PC-9 (cell line): ENCODE measurements around the gene THOC6. TPM values are rescaled to one million over a fixed set of nuclear protein-coding genes. Genes with fewer than 3 reads are reported as not detected.

ENCODE experiments used
- BruUV-seq: library from RNA; stranded (reverse); fragments of 400-500 nt; replicated peaks from 2 replicates; lab custom pipeline; 2021; lab: Mats Ljungman, UMichigan
- CTCF ChIA-PET: fragments of 300-600 bp; sonication (Branson Sonifier 250); formaldehyde crosslinking; loops from one replicate; lab custom pipeline; 2022; ENCODE audit warnings: antibody characterized with exemption; lab: Charles Lee
- POLR2A ChIA-PET: fragments of 300-600 bp; sonication (Branson Sonifier 250); formaldehyde crosslinking; loops from one replicate; lab custom pipeline; 2022; ENCODE audit warnings: antibody characterized with exemption; ENCODE audit not compliant: unreplicated experiment; lab: Charles Lee
- DNase-seq, 2 experiments: peaks; one replicate each; pipeline versions ENCODE4 v3.0.0 to v3.0.0-alpha.2; 2015 to 2022; ENCODE audit warnings: mixed read lengths in 1 of 2
- H2AFZ ChIP-seq: fragments of 200-600 bp; sonication (generic); 2 replicates; pipeline ENCODE4 v1.8.1; 2017; ENCODE audit warnings: antibody characterized with exemption
- H3F3A ChIP-seq: fragments of 200-600 bp; sonication (generic); 2 replicates; pipeline ENCODE4 v1.8.1; 2017; ENCODE audit warnings: antibody characterized with exemption, mild to moderate bottlenecking, low read depth; ENCODE audit not compliant: insufficient read depth
- H3K27ac ChIP-seq: fragments of 200-600 bp; sonication (generic); 2 replicates; pipeline ENCODE4 v1.6.1; 2016; ENCODE audit warnings: mixed run types
- H3K27me3 ChIP-seq: fragments of 200-600 bp; sonication (generic); 2 replicates; pipeline ENCODE4 v1.6.1; 2016; ENCODE audit warnings: low read depth, mixed run types; ENCODE audit not compliant: insufficient read depth
- H3K36me3 ChIP-seq: fragments of 200-600 bp; sonication (generic); 2 replicates; pipeline ENCODE4 v1.6.1; 2016; ENCODE audit warnings: low read depth, mixed run types
- H3K4me1 ChIP-seq: fragments of 200-600 bp; sonication (generic); replicated peaks from 2 replicates; pipeline ENCODE4 v1.6.1; 2016; ENCODE audit warnings: mixed run types; ENCODE audit not compliant: insufficient read depth
- H3K4me2 ChIP-seq: fragments of 200-600 bp; sonication (generic); 2 replicates; pipeline ENCODE4 v1.6.1; 2017; ENCODE audit warnings: mixed run types
- H3K4me3 ChIP-seq: fragments of 200-600 bp; sonication (generic); 2 replicates; pipeline ENCODE4 v1.6.1; 2016; ENCODE audit warnings: mixed run types
- H3K79me2 ChIP-seq: fragments of 200-600 bp; sonication (generic); 2 replicates; pipeline ENCODE4 v1.6.1; 2017; ENCODE audit warnings: low read depth, mixed run types
- H3K9me2 ChIP-seq: fragments of 200-600 bp; sonication (generic); 2 replicates; pipeline ENCODE4 v1.8.1; 2017; ENCODE audit warnings: mild to moderate bottlenecking; ENCODE audit not compliant: insufficient read depth
- H3K9me3 ChIP-seq: fragments of 200-600 bp; sonication (generic); 2 replicates; pipeline ENCODE4 v1.8.1; 2016; ENCODE audit warnings: low read depth; ENCODE audit not compliant: insufficient read depth
- H4K20me1 ChIP-seq: fragments of 200-600 bp; sonication (generic); 2 replicates; pipeline ENCODE4 v1.8.1; 2017; ENCODE audit not compliant: insufficient read depth
- CTCF ChIP-seq: fragments of 200-600 bp; sonication (generic); conservative IDR thresholded peaks from 2 replicates; pipeline ENCODE4 v1.6.1; 2017; ENCODE audit warnings: mixed run types, antibody characterized with exemption, mild to moderate bottlenecking, moderate library complexity
- EZH2 ChIP-seq: fragments of 200-600 bp; sonication (generic); IDR thresholded peaks from 2 replicates; pipeline ENCODE4 v1.8.0; 2017; ENCODE audit warnings: antibody characterized with exemption, low read depth
- intact Hi-C: fragments of 100-400 bp; cut with micrococcal nuclease; formaldehyde crosslinking; loops from one replicate; pipeline ENCODE4 v1.10.0; 2022; ENCODE audit not compliant: unreplicated experiment
- total RNA-seq: library from RNA; stranded (reverse); gene quantifications from 2 replicates; pipeline ENCODE4 v1.2.3, GENCODE V29; 2021

Gene THOC6
- total RNA-seq, 1 experiment from 2014 or later, result 69.9 TPM

- H3K79me2 ChIP-seq, result peaks cover 15% of the 10 kb centered on the region
- no peaks in the 10 kb centered on the region; the same call in 1 of the 2 replicates for H4K20me1 ChIP-seq
- BruUV-seq, result no TSS peak
- H3K4me2 ChIP-seq, result no peak overlapping the region
- H3K27me3 ChIP-seq, result no peaks in the 10 kb centered on the region
- ChIA-PET POLR2A (no interaction called here), CTCF (no interaction called here)
- no peak overlapping the region for H3K4me3 ChIP-seq
- TF ChIP-seq CTCF (no peak), EZH2 (no peak)
- no peak overlapping the region for H3K27ac ChIP-seq
- H3K9me2 ChIP-seq, result no peaks in the 10 kb centered on the region
- peaks cover 17% of the 10 kb centered on the region; the same call in 1 of the 2 replicates for H3F3A ChIP-seq
- no peak for DNase-seq
- intact Hi-C loops, result no loop called here
- no peaks in the 10 kb centered on the region for H3K36me3 ChIP-seq
- no peaks in the 10 kb centered on the region for H3K9me3 ChIP-seq
- peaks cover 6% of the 10 kb centered on the region for H3K4me1 ChIP-seq
- no peak overlapping the region for H2AFZ ChIP-seq
These were observed 48.6 kb upstream of the THOC6 start for GRCh38 chr16:2975161-2975795.

GRCh38 chr16:2976201-2976600, 47.6 kb upstream of the THOC6 start:
- Histone ChIP-seq H3K4me1 (peaks cover 11% of the 10 kb centered on the region), H2AFZ (no peak overlapping the region), H3K9me2 (no peaks in the 10 kb centered on the region), H3K4me3 (no peak overlapping the region), H3K79me2 (peaks cover 10% of the 10 kb centered on the region), H3F3A (peaks cover 14% of the 10 kb centered on the region; the same call in 1 of the 2 replicates), H3K27ac (no peak overlapping the region), H4K20me1 (no peaks in the 10 kb centered on the region; the same call in 1 of the 2 replicates), H3K27me3 (no peaks in the 10 kb centered on the region), H3K36me3 (no peaks in the 10 kb centered on the region), H3K9me3 (no peaks in the 10 kb centered on the region), H3K4me2 (no peak overlapping the region)
- ChIA-PET CTCF (no interaction called here), POLR2A (interaction anchor here (0.6 kb wide), 1 partner anchor 12 kb away, joined by 3 read pairs; no protein-coding TSS in a partner anchor)
- intact Hi-C loops, result no loop called here
- no TSS peak for BruUV-seq
- no peak for DNase-seq
- TF ChIP-seq CTCF, result no peak
- no peak for TF ChIP-seq EZH2

GRCh38 chr16:2976673-2977072, 47.2 kb upstream of the THOC6 start:
- no peak for DNase-seq
- no peak overlapping the region for H3K27ac ChIP-seq
- no peak overlapping the region for H3K4me3 ChIP-seq
- peaks cover 13% of the 10 kb centered on the region for H3K4me1 ChIP-seq
- TF ChIP-seq EZH2 (no peak), CTCF (no peak)
- no peak overlapping the region for H2AFZ ChIP-seq
- ChIA-PET CTCF (no interaction called here), POLR2A (no interaction called here)
- no peaks in the 10 kb centered on the region; the same call in 1 of the 2 replicates for H4K20me1 ChIP-seq
- peaks cover 10% of the 10 kb centered on the region for H3K79me2 ChIP-seq
- H3F3A ChIP-seq, result peaks cover 19% of the 10 kb centered on the region; the same call in 1 of the 2 replicates
- no peaks in the 10 kb centered on the region for H3K9me2 ChIP-seq
- no peaks in the 10 kb centered on the region for H3K9me3 ChIP-seq
- H3K4me2 ChIP-seq, result no peak overlapping the region
- no peaks in the 10 kb centered on the region for H3K27me3 ChIP-seq
- no peaks in the 10 kb centered on the region for H3K36me3 ChIP-seq
- BruUV-seq, result no TSS peak
- intact Hi-C loops, result no loop called here
